NCI-H187 (cell line): ENCODE measurements around the gene CYB5R3.
A peak's percentile ranks its signal among the peaks of the same experiment; 100 is the strongest.
"Not testable (repeated sequence)": the region's sequence is repeated elsewhere in the genome, so short reads cannot be mapped to it uniquely, and the experiment has no call there.

Experiments
- DNase-seq, 2 experiments: peaks; one replicate each; lab custom pipeline; 2025; lab: John Stamatoyannopoulos, UW

Gene CYB5R3

DNA sequence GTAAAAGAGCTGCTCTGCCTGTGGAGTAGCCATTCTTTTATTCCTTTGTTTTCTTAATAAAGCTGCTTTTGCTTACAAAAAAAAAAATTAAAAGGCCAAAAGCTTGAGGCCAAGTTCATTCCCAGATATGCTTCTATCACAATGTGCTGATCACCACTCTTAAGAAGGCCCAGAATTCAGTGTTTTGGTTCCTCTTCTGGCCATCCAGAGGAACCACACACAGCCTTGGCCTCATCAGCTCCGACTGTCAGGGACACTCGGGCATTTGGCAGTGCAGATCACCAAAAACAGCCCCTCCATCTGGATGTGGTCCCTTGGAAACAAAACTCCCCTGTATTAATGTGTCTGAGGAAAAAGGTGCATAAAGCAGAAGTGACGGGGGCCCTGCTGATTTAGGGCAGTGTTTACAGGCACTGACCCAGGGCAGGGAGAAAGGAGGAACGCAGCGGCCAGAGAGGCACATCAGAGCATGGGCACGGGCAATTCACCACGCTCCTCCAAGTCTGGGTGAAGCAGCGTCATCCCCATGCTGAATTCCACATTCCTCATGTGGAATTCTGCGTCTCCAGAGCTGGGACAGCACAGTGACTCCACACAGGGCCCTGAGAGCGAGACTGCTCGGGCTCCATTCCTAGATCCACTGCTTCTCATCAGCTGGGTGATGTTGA, 52.2 kb downstream of the CYB5R3 start:
- no peak for DNase-seq

DNA sequence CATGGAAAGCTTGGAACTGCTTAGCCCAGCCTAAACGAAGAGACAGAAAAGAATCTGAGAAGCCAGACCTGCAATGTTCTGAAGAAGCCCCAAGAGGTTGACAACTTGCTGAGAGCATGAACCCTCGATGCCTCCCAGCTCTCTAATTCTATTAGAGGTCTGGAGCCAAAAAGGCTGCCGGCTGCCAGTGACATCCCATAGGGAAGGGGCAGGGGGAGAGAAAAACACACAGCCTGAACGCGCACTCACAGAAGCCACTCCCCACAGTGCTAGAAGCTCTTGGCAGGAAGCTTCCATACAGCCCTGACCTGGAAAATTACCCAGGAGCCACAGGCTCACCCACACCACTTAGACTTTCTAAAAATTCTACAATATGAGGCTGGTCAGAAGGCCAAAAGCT, 52.9 kb downstream of the CYB5R3 start:
- DNase-seq: no peak

DNA sequence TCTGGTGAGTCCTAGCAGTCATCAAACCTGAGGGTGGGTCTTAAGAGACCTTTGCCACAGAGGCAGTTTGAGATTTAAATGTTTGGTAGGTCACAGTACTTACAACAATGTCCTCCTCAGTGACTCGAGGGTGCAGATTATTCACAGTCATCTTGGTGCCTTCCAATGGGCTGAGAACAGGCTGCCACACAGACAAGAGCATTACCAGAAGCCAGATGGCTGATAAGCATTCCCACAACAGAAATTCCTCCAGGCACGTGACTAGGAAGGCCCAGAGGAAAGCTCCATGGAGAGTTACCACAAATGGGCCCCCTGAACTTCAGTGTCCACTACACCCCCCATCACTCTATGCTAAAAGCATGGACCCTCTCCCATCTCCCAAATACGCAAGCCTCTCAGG, 53.8 kb downstream of the CYB5R3 start:
- no peak for DNase-seq

DNA sequence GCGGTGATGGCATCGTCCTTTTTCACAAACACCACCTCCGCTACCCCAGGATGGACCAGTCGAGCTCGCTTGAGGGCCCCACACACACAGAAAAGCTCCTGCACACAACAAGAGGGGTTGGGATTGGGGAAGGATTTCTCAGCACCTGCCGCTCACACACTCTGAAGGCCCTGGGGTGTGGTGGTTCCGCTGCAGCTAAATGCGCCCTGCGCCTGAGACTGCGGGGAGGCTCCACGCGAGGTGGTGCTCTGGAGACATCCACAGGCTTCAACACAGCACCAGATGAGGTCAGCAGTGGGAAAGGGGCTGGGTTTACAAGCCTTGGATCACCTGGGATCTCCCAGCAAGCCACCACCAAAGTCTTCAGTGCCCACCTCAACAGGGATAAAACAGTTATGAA, 57.2 kb downstream of the CYB5R3 start:
- DNase-seq: no peak

DNA sequence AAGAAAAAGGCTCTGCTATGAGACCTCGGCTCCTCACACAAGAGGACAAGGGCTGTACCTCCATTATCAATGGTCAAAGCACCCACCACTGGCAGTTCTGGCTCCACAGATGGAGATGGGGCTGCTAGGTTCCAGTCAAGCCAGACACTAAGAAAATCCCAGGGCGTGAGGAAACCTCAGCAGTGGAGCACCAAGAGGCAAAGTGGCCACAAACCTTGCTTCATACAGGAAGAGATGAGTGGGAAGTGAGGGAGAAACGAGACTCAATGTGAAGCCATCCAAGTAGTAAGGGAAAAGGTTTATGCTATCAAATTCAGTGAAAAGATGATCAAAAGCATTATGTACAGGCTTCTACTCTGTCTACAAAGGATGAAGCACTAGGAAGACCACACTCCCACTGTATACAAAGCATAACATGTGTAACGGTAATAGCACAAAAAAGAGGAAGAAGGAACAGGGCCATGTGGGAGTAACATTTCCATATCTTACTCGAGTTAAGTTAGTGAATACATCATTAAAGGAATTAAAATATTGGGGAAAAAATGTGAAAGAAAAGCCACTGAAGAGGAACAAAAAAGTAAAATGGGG, 61.5 kb downstream of the CYB5R3 start:
- DNase-seq: no peak

DNA sequence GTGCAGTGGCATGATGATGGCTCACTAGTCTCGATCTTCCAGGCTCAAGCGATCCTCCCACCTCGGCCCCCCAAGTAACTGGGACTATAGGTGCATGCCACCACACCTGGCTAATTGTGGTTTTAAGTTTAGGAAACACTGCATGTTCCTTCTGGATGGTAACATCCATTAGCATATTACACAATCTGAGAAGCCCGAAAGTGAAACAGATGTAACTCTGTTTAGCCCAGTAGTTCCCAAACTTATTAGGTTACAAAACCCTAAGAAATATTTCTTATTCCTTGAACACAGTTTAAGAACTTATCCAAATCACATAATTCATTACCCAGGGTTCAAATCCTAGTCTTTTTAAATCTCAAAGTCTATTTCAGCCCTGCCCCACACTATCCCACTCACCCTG, 62.8 kb downstream of the CYB5R3 start:
- no peak for DNase-seq

DNA sequence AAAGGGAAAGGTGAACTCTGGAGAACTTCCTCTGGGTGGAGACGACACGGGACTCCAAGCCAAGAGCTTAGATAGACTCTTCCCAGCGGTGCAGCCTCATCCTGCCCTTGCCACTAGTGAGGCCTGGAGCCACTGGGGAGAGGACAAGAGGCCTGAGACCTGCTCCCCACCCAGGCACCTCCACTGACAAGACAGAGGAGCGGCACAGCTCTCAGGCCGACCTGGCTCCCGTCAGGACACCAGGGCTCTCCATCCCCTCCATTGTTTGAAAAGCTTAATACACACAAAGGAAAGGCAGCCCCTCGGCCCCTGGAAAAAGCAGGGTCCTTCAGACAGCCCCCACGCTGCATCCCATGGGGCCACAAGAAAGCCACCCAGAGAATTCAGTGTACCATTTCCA, 64.1 kb downstream of the CYB5R3 start:
- DNase-seq: no peak

DNA sequence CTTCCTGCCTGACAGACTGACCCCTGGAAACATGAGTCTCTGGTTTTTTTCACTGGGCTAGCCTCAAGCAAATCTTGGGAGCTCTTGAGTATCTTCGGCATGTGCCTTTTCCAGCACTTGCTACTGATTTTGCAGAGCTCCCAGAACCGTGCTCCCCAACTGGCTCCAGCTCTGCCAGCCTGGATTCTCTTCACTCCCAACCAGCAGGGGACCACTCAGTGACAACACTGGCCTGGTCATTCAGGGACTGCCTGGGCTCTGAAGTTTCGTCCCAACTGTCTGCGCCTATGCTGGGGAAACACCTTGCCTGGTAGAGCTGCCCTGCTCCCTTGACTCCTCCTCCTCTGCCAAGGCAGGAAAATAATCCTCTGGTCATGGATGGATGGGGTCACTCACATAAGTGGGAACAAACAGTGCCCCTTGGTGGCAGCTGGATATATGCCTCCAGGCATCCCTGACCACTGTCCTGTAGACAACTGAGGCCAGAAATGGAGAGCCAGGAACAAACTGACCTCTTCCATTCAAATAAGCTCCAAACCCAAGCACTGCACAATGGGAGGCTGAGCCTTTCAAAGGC, 64.7 kb downstream of the CYB5R3 start:
- no peak for DNase-seq

DNA sequence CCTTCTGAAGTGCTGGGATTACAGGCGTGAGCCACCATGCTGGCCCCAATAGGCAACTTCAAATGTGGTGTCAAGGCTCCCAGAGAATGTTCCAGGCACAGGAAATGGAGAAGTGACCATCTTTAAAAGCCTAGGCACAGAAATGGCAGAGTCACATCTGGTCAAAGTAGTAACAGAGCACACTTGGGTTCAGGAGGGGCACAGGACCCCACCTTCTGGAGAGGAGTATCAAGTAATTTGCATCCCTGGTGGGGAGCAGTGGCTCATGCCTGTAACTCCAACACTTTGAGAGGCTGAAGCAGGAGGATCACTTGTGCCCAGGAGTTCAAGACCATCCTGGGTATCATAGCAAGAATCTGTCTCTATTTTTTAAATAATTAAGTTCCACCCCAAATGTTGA, 66.2 kb downstream of the CYB5R3 start:
- DNase-seq: no peak

DNA sequence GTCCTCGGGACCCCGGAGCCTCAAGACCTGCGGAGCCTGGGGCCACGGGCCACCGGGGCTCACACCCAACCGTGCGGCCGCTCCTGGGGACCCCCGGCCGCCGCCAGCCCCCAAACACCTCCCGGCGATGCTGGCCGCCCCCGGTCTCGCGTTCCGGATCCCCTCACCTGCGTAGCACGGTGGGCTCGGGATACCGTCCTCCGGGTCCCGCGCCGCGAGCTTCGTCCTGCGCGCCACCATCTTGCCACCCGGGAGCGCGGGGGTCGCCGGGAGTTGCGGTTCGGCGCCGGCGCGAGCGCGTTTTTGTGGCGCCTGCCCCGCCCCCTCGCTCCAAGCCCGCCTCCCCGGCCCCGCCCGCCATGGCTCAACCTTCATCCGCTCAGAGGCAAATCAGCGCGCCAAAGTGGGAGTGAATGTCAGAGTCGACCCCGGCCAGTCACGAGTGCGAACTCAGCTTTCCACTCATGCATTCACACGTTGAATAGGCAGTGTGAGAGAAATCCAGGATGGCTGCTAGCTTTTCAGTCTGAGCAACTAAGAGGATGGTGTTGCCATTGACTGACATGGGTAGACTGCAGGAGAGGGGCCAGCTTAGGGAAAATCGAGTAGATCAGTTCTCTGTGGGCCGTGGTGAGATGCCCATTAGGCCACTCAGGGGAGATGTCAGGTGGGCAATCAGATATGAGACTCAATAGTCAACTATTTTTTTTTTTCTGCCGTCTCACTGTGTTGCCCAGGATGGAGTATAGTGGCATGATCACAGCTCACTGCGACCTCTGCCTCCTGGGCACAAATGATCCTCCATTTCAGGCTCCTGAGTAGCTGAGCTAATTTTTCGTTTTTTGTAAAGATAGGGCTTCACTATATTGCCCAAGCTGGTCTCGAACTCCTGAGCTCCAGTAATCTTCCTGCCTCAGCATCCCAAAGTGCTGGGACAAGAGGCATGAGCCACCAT, 67.2 kb downstream of the CYB5R3 start:
- peak; percentile 9 to 42 for DNase-seq

DNA sequence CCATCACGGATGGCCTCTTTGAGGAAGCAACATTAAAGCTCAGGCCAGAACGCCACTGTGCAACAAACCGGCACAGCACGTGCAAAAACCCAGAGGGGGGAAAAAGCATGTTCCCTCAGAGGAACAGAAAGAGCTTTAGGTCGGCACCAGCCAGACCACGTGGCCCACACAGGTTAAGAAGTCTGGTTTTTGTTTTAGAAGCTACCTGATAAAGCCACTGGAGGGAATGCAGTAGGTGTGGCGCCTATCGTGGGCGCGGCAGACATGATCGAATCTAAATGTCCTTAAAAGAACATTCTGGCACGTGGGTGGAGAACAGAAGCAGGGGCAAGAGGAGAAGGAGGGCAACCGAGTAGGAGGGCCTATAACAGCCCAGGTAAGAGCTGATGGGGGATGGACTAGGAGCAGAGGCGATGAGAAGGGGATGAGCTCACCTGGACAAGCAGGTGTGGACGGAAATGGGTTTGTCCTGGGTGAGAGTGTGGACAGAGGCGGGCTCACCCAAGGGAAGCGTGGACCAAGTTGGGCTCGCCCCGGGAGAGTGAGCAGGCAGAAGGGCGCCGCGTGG, 67.9 kb downstream of the CYB5R3 start:
- not testable (repeated sequence) for DNase-seq

DNA sequence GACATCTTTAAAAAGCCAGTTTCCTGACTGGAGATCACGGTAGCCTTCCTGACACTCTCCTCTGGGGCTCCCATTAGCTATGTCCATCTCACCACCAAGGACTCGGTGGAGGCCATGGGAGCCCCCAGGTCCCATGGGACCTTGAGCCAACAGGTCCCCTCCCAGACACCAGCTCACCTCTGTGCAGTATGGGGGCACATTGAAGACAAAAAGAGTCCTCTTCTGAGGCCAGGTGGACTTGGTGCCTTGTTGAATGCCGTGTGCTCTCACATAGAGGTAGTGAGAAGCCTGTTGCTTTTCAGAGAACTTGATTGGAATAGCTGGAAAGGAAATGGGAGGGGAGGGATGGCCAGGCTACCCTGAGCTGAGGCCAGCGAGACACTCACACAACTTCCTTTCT, 69.2 kb downstream of the CYB5R3 start:
- DNase-seq: not testable (repeated sequence)

DNA sequence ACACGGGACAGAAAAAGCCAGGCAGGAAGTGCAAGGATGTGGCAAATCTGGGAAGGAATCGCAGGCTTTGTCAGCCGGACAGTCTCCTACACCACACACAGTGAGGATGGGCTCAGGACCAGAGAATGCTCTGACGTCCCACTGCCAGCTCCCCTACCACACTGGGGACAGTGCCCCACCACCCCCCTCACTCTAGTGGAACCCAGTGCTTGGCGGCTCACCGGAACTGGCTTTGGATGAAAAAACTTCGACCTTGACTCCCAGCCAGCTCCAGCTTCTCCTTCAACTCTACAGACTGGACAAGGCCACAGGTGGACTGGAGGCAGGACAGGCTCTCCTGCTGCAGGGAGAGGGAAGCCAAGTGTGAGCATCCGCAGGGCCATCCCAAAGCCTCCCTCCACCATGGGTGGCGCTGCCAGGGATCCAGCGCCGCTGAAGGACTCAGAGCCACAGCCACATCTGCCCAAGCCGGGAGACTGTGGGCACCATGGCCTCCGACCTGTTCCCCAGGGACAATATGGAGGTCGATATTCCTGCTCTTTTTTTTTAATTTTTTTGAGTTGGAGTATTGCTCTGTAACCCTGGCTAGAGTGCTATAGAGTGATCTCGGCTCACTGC, 71.5 kb downstream of the CYB5R3 start:
- no peak for DNase-seq

DNA sequence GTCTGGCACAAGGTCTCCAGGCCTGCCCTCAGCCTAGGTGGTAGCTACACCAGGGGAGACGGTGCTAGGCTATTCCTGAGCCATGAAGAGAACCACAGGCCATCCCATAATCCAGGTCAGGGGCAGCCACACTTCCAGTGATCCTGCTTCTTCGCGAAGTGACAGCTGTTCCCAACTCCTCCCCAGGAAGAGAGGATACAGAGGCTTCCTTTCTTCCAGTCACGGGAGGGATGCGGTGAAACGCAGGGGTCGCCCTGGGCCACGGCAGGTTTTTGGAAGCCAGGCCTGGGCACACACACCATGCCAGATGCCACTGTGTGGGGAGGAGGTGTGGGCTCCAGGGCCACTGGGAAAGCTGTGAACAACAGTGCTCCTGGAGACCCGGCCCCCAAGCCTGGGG, 72.1 kb downstream of the CYB5R3 start:
- DNase-seq: not testable (repeated sequence)

DNA sequence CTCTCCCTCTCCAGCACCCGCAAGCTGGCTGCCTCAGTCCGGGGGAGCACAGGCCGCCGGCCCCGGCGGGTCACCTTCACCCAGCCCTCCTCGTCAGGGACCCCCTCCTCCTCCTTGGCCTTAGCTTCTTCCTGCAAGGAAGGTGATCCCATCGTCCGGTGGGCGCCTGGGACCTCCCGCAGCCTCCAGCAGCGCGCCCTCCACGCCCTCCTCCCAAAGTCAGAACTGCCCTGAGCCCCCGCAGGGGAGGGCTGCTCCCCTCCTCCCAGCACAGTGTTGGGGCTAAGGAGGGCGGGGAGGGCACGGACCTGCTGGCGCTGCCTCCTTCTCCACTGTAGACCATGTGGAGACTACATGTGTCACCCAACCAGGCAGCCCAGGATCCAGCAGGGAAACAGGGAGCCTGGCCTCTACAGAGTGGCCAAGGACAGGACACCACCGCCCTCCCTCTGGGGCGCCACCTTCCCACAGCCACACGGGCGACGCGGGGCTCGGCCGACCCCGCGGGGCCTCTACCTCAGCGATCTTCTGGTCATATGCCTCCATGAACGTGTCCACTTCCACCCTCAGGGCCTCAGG, 73.1 kb downstream of the CYB5R3 start:
- not testable (repeated sequence) for DNase-seq

DNA sequence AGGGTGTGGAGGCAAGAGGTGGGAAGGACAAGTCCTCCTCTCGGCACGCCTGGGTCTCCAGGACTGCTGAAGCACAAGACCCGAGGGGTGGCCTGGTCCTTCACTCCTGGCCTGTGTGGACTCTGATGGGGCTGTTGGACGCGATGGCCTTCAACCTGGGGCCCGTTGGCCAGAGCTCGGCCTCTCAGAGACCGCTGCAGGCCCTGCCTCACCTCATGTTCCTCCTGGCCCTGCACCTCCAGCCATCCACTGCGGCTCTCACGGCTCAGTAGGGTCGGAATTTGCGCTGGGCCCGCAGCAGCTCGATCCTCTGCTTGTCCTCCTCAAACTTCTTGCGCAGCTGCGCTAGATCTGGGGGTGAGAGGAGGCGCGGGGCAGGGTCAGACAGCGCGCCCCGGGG, 74.7 kb downstream of the CYB5R3 start:
- not testable (repeated sequence) for DNase-seq

DNA sequence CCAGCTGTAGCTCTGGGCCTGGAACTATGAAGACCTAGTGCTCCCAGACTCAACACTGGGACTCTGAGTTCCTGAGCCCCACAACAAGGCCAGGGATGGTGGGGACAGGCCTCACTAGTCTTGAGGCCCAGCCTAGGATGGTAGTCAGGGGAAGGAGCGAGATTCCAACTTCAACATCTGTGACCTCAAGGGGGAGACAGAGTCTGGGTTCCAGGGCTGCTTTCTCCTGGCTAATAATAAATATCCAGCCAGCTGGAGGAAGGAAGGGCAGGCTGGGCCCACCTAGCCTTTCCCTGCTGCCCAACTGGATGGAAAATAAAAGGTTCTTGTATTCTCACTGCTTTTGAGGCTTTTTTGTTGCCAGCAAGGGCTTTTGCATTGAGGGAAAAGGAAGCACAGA, 75.1 kb downstream of the CYB5R3 start:
- DNase-seq: not testable (repeated sequence)

DNA sequence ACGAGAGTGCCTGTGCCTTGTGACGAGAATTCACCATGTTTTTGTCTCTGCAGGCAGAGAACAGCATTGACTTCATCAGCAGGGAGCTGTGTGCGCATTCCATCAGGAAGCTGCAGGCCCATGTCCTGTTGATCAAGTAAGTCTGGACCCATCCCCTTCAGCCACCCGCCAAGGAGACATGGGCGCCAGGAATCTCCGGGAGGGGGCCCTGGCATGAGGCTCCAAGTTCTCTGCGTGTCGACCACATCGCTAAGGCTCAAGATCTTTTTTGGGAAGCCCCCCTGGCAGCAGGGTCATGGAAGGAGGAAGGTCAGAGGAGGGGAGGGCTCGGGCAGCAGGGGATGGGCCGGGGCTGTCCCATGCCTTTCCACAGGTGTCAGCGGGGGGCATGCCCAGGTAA, 78.1 kb downstream of the CYB5R3 start:
- not testable (repeated sequence) for DNase-seq

DNA sequence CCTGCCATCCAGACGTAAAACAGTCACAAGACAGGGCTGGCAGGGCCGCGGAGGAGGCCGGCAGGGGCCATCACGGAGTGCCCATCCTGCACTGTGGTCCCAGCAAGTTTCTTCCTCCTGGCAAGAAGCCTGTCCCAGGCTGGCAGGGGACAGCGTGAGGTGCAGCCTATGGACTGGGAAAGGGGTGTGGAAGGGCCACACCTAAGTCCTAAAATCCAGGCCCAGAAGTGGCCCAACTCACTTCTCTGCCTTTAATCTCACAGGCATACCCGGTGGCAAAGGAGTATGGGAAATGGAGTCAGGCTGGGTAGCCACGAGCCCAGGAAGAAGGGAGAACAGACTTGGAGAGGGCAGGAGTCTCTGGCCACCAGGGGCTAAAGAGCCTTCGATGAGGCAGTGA, 78.6 kb downstream of the CYB5R3 start:
- not testable (repeated sequence) for DNase-seq

DNA sequence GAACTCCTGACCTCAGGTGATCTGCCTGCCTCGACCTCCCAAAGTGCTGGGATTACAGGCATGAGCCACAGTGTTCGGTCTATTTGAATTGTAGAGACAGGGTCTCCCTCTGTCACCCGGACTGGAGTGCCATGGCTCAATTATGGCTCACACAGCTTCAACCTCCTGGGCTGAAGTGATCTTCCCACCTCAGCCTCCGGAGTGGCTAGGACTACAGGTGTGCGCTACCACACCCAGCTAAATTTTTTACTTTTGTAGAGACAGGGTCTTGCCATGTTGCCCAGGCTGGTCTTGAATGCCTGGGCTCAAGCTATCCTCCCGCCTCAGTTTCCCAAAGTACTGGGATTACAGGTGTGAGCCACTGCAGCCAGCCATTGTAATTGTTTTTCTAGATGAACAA, 81.2 kb downstream of the CYB5R3 start:
- DNase-seq: not testable (repeated sequence)
